GM12872 (cell line): ENCODE results near the gene COL1A1.

Experiments used
- CTCF ChIP-seq: IDR thresholded peaks from 3 replicates; pipeline ENCODE4 v1.5.1; 2011; ENCODE audit warnings: low read depth, mild to moderate bottlenecking, low read length, moderate library complexity; ENCODE audit not compliant: insufficient read depth

COL1A1 gene

GRCh38 chr17:50176559-50177357 lies 24.7 kb downstream of the COL1A1 start:
- TF ChIP-seq CTCF, result no peak

GRCh38 chr17:50175035-50175807 lies 26.2 kb downstream of the COL1A1 start:
- no peak for TF ChIP-seq CTCF

- no peak for TF ChIP-seq CTCF
Observed at GRCh38 chr17:50174444-50174843, 27.0 kb downstream of the COL1A1 start.

- no peak for TF ChIP-seq CTCF
Observed at GRCh38 chr17:50173335-50173941, 28.0 kb downstream of the COL1A1 start.

GRCh38 chr17:50172936-50173334 lies 28.5 kb downstream of the COL1A1 start:
- no peak for TF ChIP-seq CTCF

GRCh38 chr17:50172130-50172529 lies 29.3 kb downstream of the COL1A1 start:
- TF ChIP-seq CTCF, result no peak

GRCh38 chr17:50171371-50172071 lies 29.9 kb downstream of the COL1A1 start:
- TF ChIP-seq CTCF, result no peak
